Muscle layer of duodenum (tissue), 2 donors: Measurements from ENCODE around the gene RAB37.

Experiments
- H3K27ac ChIP-seq: one replicate; pipeline ENCODE4 v1.7.0; 2013; ENCODE audit warnings: mild to moderate bottlenecking, low read length
- H3K27me3 ChIP-seq: one replicate; pipeline ENCODE4 v1.7.0; 2013; ENCODE audit warnings: low read depth, mild to moderate bottlenecking, control low read depth, low read length
- H3K36me3 ChIP-seq, 2 donors: one replicate each; pipeline ENCODE4 v1.7.0; 2013; ENCODE audit warnings: low read length in 2 of 2, control low read depth in 1 of 2, mild to moderate bottlenecking in 1 of 2; ENCODE audit not compliant: insufficient read depth in 2 of 2, control insufficient read depth in 1 of 2
- H3K4me1 ChIP-seq, 2 donors: one replicate each; pipeline ENCODE4 v1.7.0; 2013; ENCODE audit warnings: low read length in 2 of 2, mild to moderate bottlenecking in 2 of 2, control low read depth in 1 of 2, moderate library complexity in 1 of 2; ENCODE audit not compliant: insufficient read depth in 2 of 2, control insufficient read depth in 1 of 2
- H3K4me3 ChIP-seq, 2 donors: one replicate each; pipeline ENCODE4 v1.7.0; 2013; ENCODE audit warnings: low read length in 2 of 2, low read depth in 1 of 2, mild to moderate bottlenecking in 1 of 2
- H3K9me3 ChIP-seq, 2 donors: one replicate each; pipeline ENCODE4 v1.7.0; 2013; ENCODE audit warnings: low read length in 2 of 2, control low read depth in 1 of 2, mild to moderate bottlenecking in 1 of 2; ENCODE audit not compliant: control insufficient read depth in 1 of 2
- donor health status: healthy.

The RAB37 gene

DNA sequence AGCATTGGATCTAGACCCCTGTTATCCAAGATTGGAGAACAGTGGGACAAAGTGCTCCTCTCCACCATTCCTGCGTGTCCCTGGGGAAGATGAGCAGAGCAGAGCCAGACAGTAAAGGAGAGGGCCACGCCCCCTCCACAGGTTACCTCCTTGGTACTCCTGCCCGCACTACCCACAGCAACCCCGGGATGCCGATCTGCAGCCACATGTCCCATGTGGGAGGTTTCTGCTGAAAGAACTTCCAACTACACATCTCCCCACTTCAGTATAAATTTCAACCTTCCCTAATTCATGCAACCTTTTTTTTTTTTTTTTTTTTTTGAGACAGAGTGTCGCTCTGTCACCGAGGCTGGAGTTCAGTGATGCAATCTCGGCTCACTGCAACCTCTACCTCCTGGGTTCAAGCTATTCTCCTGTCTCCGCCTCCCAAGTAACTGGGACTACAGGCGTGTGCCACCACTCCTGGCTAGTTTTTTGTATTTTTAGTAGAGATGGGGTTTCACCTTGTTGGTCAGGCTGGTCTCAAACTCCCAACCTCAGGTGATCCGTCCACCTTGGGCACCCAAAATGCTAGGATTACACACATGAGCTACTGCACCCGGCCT is 2.3 kb downstream of the RAB37 start:
- H3K27me3 ChIP-seq: peaks cover 25% of the 10 kb centered on the region
- H3K9me3 ChIP-seq: no peaks in the 10 kb centered on the region
- no peaks in the 10 kb centered on the region for H3K36me3 ChIP-seq
- H3K27ac ChIP-seq: no peak overlapping the region
- H3K4me1 ChIP-seq: peaks cover 10 to 29% of the 10 kb centered on the region in 2 donors
- H3K4me3 ChIP-seq: no peak overlapping the region

DNA sequence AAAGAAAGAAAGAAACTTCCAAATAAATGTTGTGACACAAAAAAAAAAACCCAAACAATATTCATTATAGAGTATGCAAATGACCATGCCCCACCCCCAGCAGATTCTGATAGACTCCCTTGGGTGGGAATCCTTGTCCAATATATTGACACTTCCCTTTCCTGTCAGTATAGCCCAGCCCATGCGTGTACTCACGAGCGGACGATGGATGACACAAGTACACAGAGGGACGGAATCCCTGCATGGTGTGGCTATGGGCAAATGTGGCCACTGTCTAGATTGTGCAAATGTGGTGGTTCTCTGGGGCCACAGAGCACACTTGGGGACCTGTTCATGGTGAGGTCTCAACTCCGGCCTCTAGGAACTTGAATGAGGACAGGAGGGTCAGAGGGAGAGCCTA is 3.1 kb downstream of the RAB37 start:
- H3K36me3 ChIP-seq: no peaks in the 10 kb centered on the region
- H3K27ac ChIP-seq: no peak overlapping the region
- H3K4me3 ChIP-seq: no peak overlapping the region
- peaks cover 25% of the 10 kb centered on the region for H3K27me3 ChIP-seq
- H3K4me1 ChIP-seq: peaks cover 10 to 36% of the 10 kb centered on the region in 2 donors
- no peaks in the 10 kb centered on the region for H3K9me3 ChIP-seq

DNA sequence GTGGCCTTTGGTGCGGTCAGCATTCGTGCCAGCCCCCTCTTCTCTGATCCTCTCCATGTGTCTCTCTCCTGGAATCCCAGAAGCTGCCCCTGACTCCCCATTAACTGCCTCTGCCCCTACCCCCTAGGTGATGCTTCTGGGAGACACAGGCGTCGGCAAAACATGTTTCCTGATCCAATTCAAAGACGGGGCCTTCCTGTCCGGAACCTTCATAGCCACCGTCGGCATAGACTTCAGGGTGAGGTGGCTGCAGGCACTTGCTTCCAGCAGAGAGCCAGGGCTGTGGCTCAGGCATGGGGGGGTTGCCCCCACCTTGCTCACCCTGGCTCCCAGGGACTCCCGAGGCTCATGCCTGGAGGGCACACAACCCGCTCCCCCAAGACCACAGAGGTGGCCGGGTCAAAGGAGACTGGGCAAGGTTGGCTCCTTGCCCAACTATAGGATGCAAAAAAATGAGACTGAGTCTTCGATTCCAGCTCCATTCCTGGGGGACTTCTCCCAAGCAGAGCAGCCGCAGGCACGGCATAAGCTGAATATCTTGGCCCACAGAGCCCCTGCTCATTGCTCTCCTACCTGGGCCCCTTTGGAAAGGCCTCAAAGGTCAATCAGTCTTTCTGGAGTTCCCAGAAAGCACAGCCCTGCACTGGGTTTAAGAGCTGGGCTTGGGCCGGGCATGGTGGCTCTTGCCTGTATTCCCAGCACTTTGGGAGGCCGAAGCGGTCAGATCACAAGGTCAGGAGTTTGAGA is 3.8 kb downstream of the RAB37 start:
- Histone ChIP-seq H3K36me3 (no peaks in the 10 kb centered on the region), H3K4me1 (peaks cover 10 to 36% of the 10 kb centered on the region in 2 donors), H3K27ac (no peak overlapping the region), H3K27me3 (peaks cover 25% of the 10 kb centered on the region), H3K4me3 (no peak overlapping the region), H3K9me3 (no peaks in the 10 kb centered on the region)

DNA sequence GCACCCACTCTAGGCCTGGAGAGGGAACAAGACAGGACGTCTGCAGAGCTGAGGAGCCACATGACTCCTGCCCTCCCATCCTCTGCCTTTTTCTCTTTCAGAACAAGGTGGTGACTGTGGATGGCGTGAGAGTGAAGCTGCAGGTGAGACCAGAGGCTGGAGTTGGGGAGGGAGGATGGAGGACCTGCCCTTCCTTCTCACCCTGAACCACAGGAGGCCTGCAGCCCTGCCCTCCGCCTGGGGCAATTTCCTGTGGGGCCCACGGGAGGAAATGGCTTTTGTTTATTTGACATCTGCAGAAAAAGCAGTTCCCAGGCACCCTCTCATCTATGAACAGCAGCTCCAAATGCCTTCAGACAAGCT is 5.1 kb downstream of the RAB37 start:
- Histone ChIP-seq H3K4me1 (peaks cover 10 to 30% of the 10 kb centered on the region in 2 donors), H3K36me3 (no peaks in the 10 kb centered on the region), H3K9me3 (no peaks in the 10 kb centered on the region), H3K4me3 (no peak overlapping the region), H3K27ac (no peak overlapping the region), H3K27me3 (peaks cover 25% of the 10 kb centered on the region)

DNA sequence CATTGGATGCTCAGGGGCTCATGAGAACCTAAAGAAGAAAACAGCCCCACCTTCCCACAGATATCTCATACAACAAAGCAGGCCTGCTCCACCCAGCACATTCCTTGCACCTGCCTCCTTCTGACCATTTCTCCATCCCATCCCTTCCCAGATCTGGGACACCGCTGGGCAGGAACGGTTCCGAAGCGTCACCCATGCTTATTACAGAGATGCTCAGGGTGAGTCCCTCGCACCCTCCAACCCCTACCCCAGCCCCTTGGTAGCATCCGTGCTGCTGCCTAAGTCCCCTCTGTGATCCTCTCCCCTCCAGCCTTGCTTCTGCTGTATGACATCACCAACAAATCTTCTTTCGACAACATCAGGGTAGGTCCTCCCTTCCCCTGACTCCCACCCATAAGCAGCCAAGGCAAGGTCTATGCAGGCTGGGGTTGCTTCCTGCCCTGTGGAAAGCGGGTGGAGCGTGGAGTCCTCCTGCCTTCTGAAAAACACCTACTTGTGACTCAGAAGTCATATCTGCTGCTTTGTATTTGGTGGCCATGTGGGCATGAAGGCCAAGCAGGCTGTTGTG is 6.0 kb downstream of the RAB37 start:
- H3K4me1 ChIP-seq: peaks cover 7 to 29% of the 10 kb centered on the region in 2 donors
- H3K27me3 ChIP-seq: peaks cover 21% of the 10 kb centered on the region
- no peak overlapping the region for H3K4me3 ChIP-seq
- H3K9me3 ChIP-seq: no peaks in the 10 kb centered on the region
- H3K36me3 ChIP-seq: no peaks in the 10 kb centered on the region
- H3K27ac ChIP-seq: no peak overlapping the region

DNA sequence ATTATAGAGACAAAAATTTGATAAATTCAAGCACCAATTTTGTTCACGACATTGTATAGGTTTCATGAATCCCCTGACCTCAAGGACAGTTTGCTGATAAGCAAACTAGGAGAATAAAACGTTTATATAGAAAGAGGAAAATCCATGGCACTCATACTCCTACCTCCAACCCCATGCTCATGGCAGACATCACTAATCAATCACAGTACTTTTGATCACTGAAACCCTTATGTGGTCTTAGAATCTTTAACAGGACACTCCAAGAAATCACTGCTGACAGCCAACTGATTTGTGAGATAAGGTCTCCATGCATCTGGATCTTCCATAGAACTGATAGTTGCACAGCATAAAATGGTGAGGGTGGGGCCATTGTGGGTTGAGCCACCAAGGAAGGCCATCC is 6.7 kb downstream of the RAB37 start:
- H3K36me3 ChIP-seq: no peaks in the 10 kb centered on the region
- no peaks in the 10 kb centered on the region for H3K9me3 ChIP-seq
- no peak overlapping the region for H3K27ac ChIP-seq
- H3K4me1 ChIP-seq: peaks cover 4 to 24% of the 10 kb centered on the region in 2 donors
- peaks cover 14% of the 10 kb centered on the region for H3K27me3 ChIP-seq
- H3K4me3 ChIP-seq: no peak overlapping the region

DNA sequence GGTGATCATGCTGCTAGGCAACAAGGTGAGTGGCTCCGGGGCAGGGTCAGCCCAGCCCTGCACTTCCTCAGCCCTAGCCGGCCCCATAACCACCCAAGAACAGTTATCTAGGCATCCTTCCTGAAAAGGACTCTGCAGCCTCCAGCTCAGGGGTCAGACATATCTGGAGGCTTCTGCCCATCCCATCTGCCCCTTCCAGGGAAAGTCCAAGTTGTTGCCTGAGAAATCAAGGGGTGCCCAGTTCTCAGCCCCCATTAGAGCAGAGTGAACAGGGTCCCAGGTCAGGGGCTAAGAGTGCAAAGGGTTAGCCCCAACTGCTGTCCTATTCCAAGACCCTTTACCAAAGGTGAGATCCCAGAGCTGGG is 7.3 kb downstream of the RAB37 start:
- Histone ChIP-seq H3K36me3 (no peaks in the 10 kb centered on the region), H3K4me1 (peaks cover 4 to 30% of the 10 kb centered on the region in 2 donors), H3K9me3 (no peaks in the 10 kb centered on the region), H3K4me3 (no peak overlapping the region), H3K27ac (no peak overlapping the region), H3K27me3 (peaks cover 9% of the 10 kb centered on the region)

DNA sequence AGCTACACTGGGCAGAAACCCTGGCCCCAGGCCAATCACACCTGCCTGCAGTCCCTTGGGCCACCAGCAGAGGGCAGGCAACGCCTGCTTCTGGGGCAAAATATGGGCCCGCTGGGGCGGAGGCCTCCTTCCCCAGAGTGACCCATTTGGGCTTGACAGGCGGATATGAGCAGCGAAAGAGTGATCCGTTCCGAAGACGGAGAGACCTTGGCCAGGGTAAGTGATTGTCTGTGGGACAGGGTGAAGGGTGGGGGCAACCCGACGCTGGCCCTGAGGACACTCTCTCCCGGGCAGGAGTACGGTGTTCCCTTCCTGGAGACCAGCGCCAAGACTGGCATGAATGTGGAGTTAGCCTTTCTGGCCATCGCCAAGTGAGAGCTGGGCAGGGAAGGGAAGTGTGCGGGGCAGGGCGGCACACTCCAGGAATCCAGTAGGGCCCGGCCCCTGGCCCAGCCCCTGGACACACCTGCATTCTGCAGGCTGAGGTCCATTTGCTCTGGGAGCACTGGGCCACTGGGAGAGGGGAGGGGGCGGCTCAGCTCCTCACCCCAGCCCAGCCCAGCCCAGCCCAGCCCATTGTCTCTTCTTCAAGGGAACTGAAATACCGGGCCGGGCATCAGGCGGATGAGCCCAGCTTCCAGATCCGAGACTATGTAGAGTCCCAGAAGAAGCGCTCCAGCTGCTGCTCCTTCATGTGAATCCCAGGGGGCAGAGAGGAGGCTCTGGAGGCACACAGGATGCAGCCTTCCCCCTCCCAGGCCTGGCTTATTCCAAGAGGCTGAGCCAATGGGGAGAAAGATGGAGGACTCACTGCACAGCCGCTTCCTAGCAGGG is 7.9 kb downstream of the RAB37 start:
- Histone ChIP-seq H3K27me3 (peaks cover 9% of the 10 kb centered on the region), H3K9me3 (no peaks in the 10 kb centered on the region), H3K36me3 (no peaks in the 10 kb centered on the region), H3K4me1 (peaks cover 4 to 36% of the 10 kb centered on the region in 2 donors), H3K4me3 (peak overlapping the region; percentile 33 to 43), H3K27ac (no peak overlapping the region)

DNA sequence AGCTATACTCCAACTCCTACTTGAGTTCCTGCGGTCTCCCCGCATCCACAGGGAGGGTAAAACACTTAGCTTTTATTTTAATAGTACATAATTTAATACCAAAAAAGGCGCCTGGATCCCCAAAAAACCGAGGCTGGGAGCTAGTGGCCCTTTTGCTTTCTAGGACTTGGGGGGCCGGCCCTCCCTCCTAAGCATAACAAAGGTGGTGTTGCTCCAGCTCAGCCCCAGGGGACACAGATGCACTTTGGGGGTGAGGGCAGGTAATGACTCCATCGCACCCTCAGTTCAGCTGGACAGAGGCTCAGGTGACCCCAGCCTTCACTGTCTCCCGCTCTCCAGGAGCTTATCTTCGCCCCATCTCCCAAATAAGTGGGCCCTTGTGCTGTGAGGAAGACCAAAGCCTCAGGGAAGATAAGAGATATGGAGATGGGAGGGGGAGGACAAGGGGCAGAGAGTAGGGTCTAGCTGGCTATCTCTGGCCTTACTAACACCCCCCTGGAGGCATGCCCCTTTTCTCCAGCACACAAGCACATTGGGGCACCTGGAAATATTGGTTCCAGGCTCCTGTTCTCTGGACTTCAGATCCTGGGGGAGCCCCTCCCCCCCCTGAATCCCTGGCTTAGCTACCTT is 8.6 kb downstream of the RAB37 start:
- Histone ChIP-seq H3K27me3 (peaks cover 4% of the 10 kb centered on the region), H3K4me3 (no peak overlapping the region), H3K36me3 (no peaks in the 10 kb centered on the region), H3K4me1 (peaks cover 4 to 39% of the 10 kb centered on the region in 2 donors), H3K27ac (no peak overlapping the region), H3K9me3 (no peaks in the 10 kb centered on the region)

DNA sequence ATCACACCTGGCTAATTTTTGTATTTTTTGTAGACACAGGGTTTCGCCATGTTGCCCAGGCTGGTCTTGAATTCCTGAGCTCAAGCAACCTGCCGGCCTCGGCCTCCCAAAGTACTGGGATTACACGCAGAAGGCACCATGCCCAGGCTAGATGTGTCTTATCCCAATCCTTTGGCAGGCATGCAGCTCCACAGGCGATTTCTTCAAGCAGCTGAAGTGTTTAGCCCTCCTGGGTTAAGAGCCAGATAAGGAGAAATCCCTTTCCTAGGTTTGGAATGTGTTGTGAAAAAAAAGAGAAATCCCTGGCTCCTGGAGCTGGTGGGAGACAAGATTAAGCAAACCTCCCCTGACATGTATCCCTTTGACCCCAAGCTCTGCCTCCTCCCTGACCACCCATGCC is 9.3 kb downstream of the RAB37 start:
- Histone ChIP-seq H3K27me3 (no peaks in the 10 kb centered on the region), H3K4me3 (no peak overlapping the region), H3K27ac (no peak overlapping the region), H3K36me3 (no peaks in the 10 kb centered on the region), H3K4me1 (peaks cover 4 to 39% of the 10 kb centered on the region in 2 donors), H3K9me3 (no peaks in the 10 kb centered on the region)

DNA sequence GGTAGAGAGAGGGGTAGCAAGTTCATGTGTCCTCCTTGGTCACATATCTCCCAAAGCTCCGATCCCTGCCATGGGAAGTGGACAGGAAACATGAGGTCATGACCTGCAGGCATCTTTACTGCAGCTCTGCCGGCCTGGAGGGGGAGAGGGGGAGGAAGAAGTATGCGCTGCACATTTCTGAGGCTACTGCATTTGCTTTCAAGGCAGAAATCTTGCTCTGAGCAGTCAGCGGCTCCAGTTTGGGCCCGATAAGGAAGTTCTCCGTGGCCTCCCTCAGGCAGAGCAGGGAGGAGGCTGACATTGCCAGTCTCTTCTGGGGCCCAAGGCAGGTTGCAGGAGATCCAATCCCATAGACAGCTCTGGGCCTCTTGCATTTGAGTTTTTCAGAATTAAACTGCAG is 9.9 kb downstream of the RAB37 start:
- Histone ChIP-seq H3K27ac (no peak overlapping the region), H3K4me1 (peaks cover 4 to 39% of the 10 kb centered on the region in 2 donors), H3K9me3 (no peaks in the 10 kb centered on the region), H3K36me3 (no peaks in the 10 kb centered on the region), H3K4me3 (no peak overlapping the region), H3K27me3 (no peaks in the 10 kb centered on the region)
